ENCODE data around the gene TNFSF13.

Gene TNFSF13

GRCh38 chr17:7579834-7580603, 21.5 kb downstream of the TNFSF13 start:
- Histone ChIP-seq H3K4me3 (ENCODE audit: low read depth, low read length) (no peak overlapping the region), H3K27me3 (ENCODE audit: control insufficient read depth, insufficient read depth, low read length) (no peaks in the 10 kb centered on the region), H3K36me3 (ENCODE audit: control insufficient read depth, insufficient read depth, low read length) (peaks cover 35% of the 10 kb centered on the region), H3K9me3 (ENCODE audit: control insufficient read depth, insufficient read depth, low read length) (no peaks in the 10 kb centered on the region), H3K4me1 (ENCODE audit: control insufficient read depth, insufficient read depth, low read length) (peaks cover 4% of the 10 kb centered on the region), H3K9ac (ENCODE audit: low read depth, low read length) (no peak overlapping the region)

- H3K4me3 ChIP-seq (ENCODE audit: low read depth, low read length), result no peak overlapping the region
- H3K9ac ChIP-seq (ENCODE audit: low read depth, low read length), result no peak overlapping the region
- no peaks in the 10 kb centered on the region for H3K9me3 ChIP-seq (ENCODE audit: control insufficient read depth, insufficient read depth, low read length)
- H3K4me1 ChIP-seq (ENCODE audit: control insufficient read depth, insufficient read depth, low read length), result peaks cover 4% of the 10 kb centered on the region
- peaks cover 26% of the 10 kb centered on the region for H3K36me3 ChIP-seq (ENCODE audit: control insufficient read depth, insufficient read depth, low read length)
- no peaks in the 10 kb centered on the region for H3K27me3 ChIP-seq (ENCODE audit: control insufficient read depth, insufficient read depth, low read length)
Observed at GRCh38 chr17:7580604-7581575, 22.3 kb downstream of the TNFSF13 start.

DNA sequence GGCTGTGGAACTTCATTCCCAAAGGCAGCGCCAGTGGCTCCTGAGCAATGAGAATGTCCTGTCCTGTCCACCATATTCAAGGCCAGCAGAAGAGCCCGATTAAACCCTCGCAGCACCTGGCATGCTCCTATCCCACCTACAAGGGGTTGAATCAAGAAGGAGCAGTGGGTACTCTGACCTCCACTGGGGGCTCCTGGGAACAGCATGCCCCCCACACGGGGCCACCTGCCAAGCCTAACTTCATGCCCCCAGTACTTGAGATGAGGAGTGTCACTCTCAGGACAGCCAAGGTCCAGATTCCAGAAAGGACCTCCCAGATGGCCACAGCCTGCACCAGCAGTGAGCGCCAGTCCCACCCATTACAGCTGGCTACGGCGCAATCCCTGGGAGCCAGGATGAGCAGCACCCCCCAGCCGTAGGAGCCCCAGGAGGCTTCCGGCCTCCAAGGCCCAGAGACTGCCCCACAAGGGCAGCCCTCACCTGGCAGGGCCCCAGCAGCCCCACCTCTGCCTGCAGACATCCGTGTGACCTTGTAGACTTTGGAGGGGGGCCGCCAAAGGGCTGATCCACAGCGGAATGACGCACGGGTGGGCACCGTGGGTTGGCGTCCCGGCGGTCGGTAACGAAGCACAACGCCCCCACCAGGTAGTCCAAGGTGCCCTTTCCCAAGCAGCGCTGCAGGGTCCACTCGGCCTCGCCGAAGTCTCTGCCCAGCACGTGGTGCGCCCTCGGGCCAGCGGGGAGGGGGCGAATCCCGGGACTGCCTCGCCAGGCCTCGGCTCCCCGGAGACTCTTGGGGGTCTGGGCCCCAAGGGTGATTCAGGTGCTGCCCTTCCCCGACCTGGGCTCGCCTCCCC, 24.1 kb downstream of the TNFSF13 start:
- peak overlapping the region; percentile 96 for H3K4me3 ChIP-seq (ENCODE audit: low read depth, low read length)
- H3K9ac ChIP-seq (ENCODE audit: low read depth, low read length), result peak overlapping the region; percentile 100
- H3K27me3 ChIP-seq (ENCODE audit: control insufficient read depth, insufficient read depth, low read length), result no peaks in the 10 kb centered on the region
- no peaks in the 10 kb centered on the region for H3K9me3 ChIP-seq (ENCODE audit: control insufficient read depth, insufficient read depth, low read length)
- peaks cover 5% of the 10 kb centered on the region for H3K4me1 ChIP-seq (ENCODE audit: control insufficient read depth, insufficient read depth, low read length)
- H3K36me3 ChIP-seq (ENCODE audit: control insufficient read depth, insufficient read depth, low read length), result peaks cover 20% of the 10 kb centered on the region

GRCh38 chr17:7583253-7584109, 24.9 kb downstream of the TNFSF13 start, which contains the start of gene MPDU1:
MPDU1 (plus strand) TSS chr17:7583852; CDS start chr17:7583863, 11 bp downstream.
- Histone ChIP-seq H3K9me3 (ENCODE audit: control insufficient read depth, insufficient read depth, low read length) (no peaks in the 10 kb centered on the region), H3K27me3 (ENCODE audit: control insufficient read depth, insufficient read depth, low read length) (no peaks in the 10 kb centered on the region), H3K9ac (ENCODE audit: low read depth, low read length) (peak within 1 kb of the TSS; percentile 100), H3K4me3 (ENCODE audit: low read depth, low read length) (peak within 1 kb of the TSS; percentile 96), H3K36me3 (ENCODE audit: control insufficient read depth, insufficient read depth, low read length) (peaks cover 18% of the 10 kb centered on the region), H3K4me1 (ENCODE audit: control insufficient read depth, insufficient read depth, low read length) (peaks cover 6% of the 10 kb centered on the region)

- Histone ChIP-seq H3K9ac (ENCODE audit: low read depth, low read length) (no peak overlapping the region), H3K27me3 (ENCODE audit: control insufficient read depth, insufficient read depth, low read length) (no peaks in the 10 kb centered on the region), H3K4me3 (ENCODE audit: low read depth, low read length) (peak overlapping the region; percentile 73), H3K4me1 (ENCODE audit: control insufficient read depth, insufficient read depth, low read length) (peaks cover 11% of the 10 kb centered on the region), H3K36me3 (ENCODE audit: control insufficient read depth, insufficient read depth, low read length) (peaks cover 22% of the 10 kb centered on the region), H3K9me3 (ENCODE audit: control insufficient read depth, insufficient read depth, low read length) (no peaks in the 10 kb centered on the region)
Observed at GRCh38 chr17:7586673-7587419, 28.3 kb downstream of the TNFSF13 start.

DNA sequence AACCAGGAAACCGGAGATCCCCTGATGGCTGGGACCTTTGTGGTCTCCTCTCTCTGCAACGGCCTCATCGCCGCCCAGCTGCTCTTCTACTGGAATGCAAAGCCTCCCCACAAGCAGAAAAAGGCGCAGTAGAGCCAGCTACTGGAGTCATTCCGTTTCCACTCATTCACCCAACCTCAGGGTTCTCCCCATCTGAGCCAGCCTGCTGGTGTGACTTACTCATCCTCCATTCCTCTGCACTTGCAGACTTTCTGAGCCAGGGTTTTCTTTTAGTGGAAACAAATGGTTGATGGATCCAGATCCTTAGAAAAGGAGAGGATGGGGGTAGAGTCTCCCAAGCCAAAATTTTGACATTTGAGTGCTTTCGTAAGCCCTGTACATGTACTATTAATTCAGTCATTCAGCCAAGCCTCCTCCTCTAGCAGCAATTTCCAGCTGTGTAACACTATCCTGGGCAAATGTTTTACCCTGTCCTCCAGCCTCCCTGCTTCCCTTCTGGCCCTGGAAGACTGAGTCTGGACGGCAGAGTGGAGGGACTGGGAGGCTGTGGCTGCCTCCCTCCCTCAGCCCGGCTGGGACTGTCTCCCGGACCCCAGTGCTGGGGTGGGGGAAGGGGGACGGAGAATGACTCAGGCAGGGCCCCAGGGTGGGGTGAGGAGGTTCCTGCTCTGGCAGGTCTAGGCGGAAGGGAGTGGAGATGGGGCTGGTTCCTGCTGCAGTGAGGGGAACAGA, 29.0 kb downstream of the TNFSF13 start:
- H3K4me3 ChIP-seq (ENCODE audit: low read depth, low read length), result peak overlapping the region; percentile 73
- H3K36me3 ChIP-seq (ENCODE audit: control insufficient read depth, insufficient read depth, low read length), result peaks cover 29% of the 10 kb centered on the region
- peaks cover 11% of the 10 kb centered on the region for H3K4me1 ChIP-seq (ENCODE audit: control insufficient read depth, insufficient read depth, low read length)
- H3K9ac ChIP-seq (ENCODE audit: low read depth, low read length), result no peak overlapping the region
- H3K27me3 ChIP-seq (ENCODE audit: control insufficient read depth, insufficient read depth, low read length), result no peaks in the 10 kb centered on the region
- H3K9me3 ChIP-seq (ENCODE audit: control insufficient read depth, insufficient read depth, low read length), result no peaks in the 10 kb centered on the region

- Histone ChIP-seq H3K9ac (ENCODE audit: low read depth, low read length) (peak overlapping the region; percentile 87), H3K36me3 (ENCODE audit: control insufficient read depth, insufficient read depth, low read length) (peaks cover 40% of the 10 kb centered on the region), H3K9me3 (ENCODE audit: control insufficient read depth, insufficient read depth, low read length) (no peaks in the 10 kb centered on the region), H3K4me1 (ENCODE audit: control insufficient read depth, insufficient read depth, low read length) (peaks cover 11% of the 10 kb centered on the region), H3K4me3 (ENCODE audit: low read depth, low read length) (peak overlapping the region; percentile 73), H3K27me3 (ENCODE audit: control insufficient read depth, insufficient read depth, low read length) (no peaks in the 10 kb centered on the region)
Observed at GRCh38 chr17:7588553-7589203, 30.1 kb downstream of the TNFSF13 start.

DNA sequence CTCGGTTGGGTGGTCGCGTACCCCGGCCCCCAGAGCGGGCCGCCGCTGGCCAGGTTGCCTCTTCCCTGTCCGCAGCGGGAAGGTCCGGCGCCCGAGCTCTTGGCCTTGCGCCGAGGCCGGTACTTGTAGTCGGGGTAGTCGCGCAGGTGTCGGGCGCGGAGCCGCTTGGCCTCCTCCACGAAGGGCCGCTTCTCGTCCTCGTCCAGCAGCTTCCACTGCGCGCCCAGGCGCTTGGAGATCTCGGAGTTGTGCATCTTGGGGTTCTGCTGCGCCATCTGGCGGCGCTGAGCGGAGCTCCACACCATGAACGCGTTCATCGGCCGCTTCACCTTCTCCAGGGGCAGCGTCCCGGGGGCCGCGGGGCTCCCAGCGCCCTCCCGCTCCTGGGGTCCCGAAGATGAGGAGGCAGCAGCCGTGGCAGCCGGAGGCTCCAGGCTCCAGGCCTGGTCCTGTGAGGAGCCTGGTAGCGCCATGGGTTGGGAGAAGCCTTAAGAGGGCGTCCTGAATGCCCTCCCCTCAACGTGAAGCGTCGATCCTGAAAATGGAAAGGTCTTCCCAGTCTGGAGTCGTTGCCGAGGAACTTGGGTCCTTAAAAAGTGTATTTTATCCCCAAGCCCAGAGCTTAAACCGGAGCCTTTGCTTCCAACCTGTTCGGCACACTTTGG, 30.8 kb downstream of the TNFSF13 start:
- no peaks in the 10 kb centered on the region for H3K9me3 ChIP-seq (ENCODE audit: control insufficient read depth, insufficient read depth, low read length)
- peak overlapping the region; percentile 87 for H3K9ac ChIP-seq (ENCODE audit: low read depth, low read length)
- peaks cover 43% of the 10 kb centered on the region for H3K36me3 ChIP-seq (ENCODE audit: control insufficient read depth, insufficient read depth, low read length)
- H3K4me1 ChIP-seq (ENCODE audit: control insufficient read depth, insufficient read depth, low read length), result peaks cover 10% of the 10 kb centered on the region
- H3K4me3 ChIP-seq (ENCODE audit: low read depth, low read length), result peak overlapping the region; percentile 73
- H3K27me3 ChIP-seq (ENCODE audit: control insufficient read depth, insufficient read depth, low read length), result no peaks in the 10 kb centered on the region
